ENCODE data around the gene KLF17. TPM values are rescaled to one million over a fixed set of nuclear protein-coding genes. Genes with fewer than 3 reads are reported as not detected.

Gene KLF17
- total and polyA plus RNA-seq, 2 of the 8 experiments (the other 6 are each of a cell fraction or from before 2014, with no cell fraction given), result not detected

DNA sequence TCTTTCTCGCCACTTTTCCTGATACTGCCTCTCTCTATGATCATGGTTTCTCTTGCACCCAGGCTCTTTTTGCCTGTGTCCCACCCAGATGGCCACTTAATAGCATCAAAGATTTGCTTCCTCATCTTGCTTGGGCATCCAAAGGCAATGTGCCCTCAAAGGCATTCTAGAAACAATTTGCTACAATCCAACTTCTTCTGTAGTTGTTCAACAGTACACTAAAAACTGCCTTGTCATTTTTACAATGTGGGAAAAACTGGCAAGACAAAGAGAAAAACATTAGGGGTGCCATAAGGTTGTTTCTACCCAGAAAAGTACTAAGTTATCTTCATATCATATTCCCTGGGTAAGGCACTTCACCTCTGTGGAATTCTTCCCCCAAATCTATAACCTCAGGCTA lies 39.3 kb downstream of the KLF17 start (continued):
- TF ChIP-seq BCL11A (IDR thresholded peaks at IDR 0.05; ENCODE audit: low read depth in 2 of 2, low read length in 2 of 2), result no peak

DNA sequence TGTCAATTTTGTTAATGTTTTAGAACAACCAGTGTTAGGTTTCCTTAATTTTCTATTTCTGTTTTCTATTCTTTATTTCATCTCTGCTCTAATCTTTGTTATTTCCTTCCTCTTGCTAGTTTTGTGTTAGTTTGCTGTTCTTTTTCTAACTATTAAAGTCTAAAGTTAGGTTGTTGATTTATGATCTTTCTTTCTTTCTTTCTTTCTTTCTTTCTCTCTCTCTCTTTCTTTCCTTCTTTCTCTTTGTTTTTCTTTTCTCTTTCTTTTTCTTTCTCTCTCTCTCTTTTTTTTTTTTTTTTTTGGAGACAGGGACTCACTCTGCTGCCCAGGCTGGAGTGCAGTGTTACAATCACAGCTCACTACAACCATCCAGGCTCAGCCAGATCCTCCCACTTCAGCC lies 40.2 kb downstream of the KLF17 start:
- H4K5ac ChIP-seq (ENCODE audit: insufficient read length, low read depth, low read length), result no peak overlapping the region
- no peak overlapping the region for H2BK12ac ChIP-seq (ENCODE audit: low read depth, low read length)
- H3K36me3 ChIP-seq (ENCODE audit: control insufficient read depth in 2 of 4, insufficient read depth in 4 of 4, low read length in 3 of 4), result no peaks in the 10 kb centered on the region
- TF ChIP-seq GABPA (IDR thresholded peaks at IDR 0.05; ENCODE audit: borderline replicate concordance, insufficient read depth, low read length) (no peak), KDM5A (IDR thresholded peaks at IDR 0.05; ENCODE audit: low read length) (no peak), YY1 (IDR thresholded peaks at IDR 0.05; ENCODE audit: low read depth, low read length) (no peak)
- H3K79me2 ChIP-seq (ENCODE audit: control insufficient read depth in 1 of 2, insufficient read depth in 2 of 2, low read length in 2 of 2), result no peaks in the 10 kb centered on the region
- H3K79me1 ChIP-seq (ENCODE audit: low read depth, low read length), result no peaks in the 10 kb centered on the region
- H3K23me2 ChIP-seq (ENCODE audit: low read depth, low read length), result no peaks in the 10 kb centered on the region
- no peak for FAIRE-seq
- no peak overlapping the region for H3K4me3 ChIP-seq (ENCODE audit: extremely low read depth in 1 of 4, insufficient read depth in 2 of 4, low read depth in 3 of 4, low read length in 4 of 4)
- no peaks in the 10 kb centered on the region for H4K20me1 ChIP-seq (replicated peaks in 1 of 2; ENCODE audit: control insufficient read depth in 1 of 2, insufficient read depth in 2 of 2, low read length in 2 of 2)
- H2BK20ac ChIP-seq (ENCODE audit: low read length), result no peak overlapping the region
- H2BK120ac ChIP-seq (replicated peaks; ENCODE audit: low read depth, low read length), result no peak overlapping the region
- no peak overlapping the region for H3K56ac ChIP-seq (replicated peaks; ENCODE audit: insufficient read length, low read depth, low read length)
- no peak for DNase-seq (ENCODE audit: low read depth in 1 of 2, low spot score in 2 of 2)
- peaks cover 0 to 5% (median 0%) of the 10 kb centered on the region in 4 experiments; a peak in 1 of 7 replicates for H3K4me1 ChIP-seq (replicated peaks in 1 of 4; ENCODE audit: control insufficient read depth in 3 of 4, insufficient read depth in 4 of 4, low read length in 3 of 4)
- no peaks in the 10 kb centered on the region for H3K9me3 ChIP-seq (ENCODE audit: insufficient read depth in 2 of 2, low read depth in 1 of 2, low read length in 1 of 2)
- no peaks in the 10 kb centered on the region for H3K27me3 ChIP-seq (replicated peaks in 1 of 4; ENCODE audit: control insufficient read depth in 3 of 4, extremely low read depth in 1 of 4, insufficient read depth in 3 of 4, low read length in 3 of 4)
- POLR2A ChIA-PET (ENCODE audit: partially characterized antibody), result no interaction called here
- no peak overlapping the region for H3K14ac ChIP-seq (ENCODE audit: insufficient read length)
- H3K18ac ChIP-seq (ENCODE audit: extremely low read depth, low read length), result no peak overlapping the region
- no peak overlapping the region for H4K91ac ChIP-seq (replicated peaks; ENCODE audit: insufficient read length, low read length)
- H3K4ac ChIP-seq (replicated peaks; ENCODE audit: insufficient read length, low read depth, low read length), result no peak overlapping the region
- CTCF ChIA-PET (ENCODE audit: partially characterized antibody), result no interaction called here
- no peak overlapping the region for H2AFZ ChIP-seq (ENCODE audit: low read length)
- no peak overlapping the region for H2BK15ac ChIP-seq (ENCODE audit: low read length)
- H2AK5ac ChIP-seq (ENCODE audit: low read depth, low read length), result no peak overlapping the region
- no peak overlapping the region for H4K8ac ChIP-seq (ENCODE audit: extremely low read depth, insufficient read depth, low read length)
- H3K27ac ChIP-seq (ENCODE audit: low read depth, low read length), result no peak overlapping the region
- H3K23ac ChIP-seq (ENCODE audit: insufficient read length), result no peak overlapping the region
- H2BK5ac ChIP-seq (ENCODE audit: low read depth, low read length), result no peak overlapping the region
- H3K9ac ChIP-seq (replicated peaks in 1 of 4; ENCODE audit: extremely low read depth in 1 of 4, low read depth in 3 of 4, low read length in 3 of 4), result no peak overlapping the region
- H3K4me2 ChIP-seq (ENCODE audit: insufficient read depth in 1 of 2, low read depth in 2 of 2, low read length in 2 of 2), result no peak overlapping the region

Data from H1 (cell line).